Regular cardiac myocyte (primary cell): ENCODE results near the gene SLC30A5. TPM values are rescaled to one million over a fixed set of nuclear protein-coding genes. Genes with fewer than 3 reads are reported as not detected.

ENCODE experiments used
- total RNA-seq: library from RNA; depleted of rRNA; stranded (reverse); fragments of >200 nt; gene quantifications from 2 replicates; pipeline ENCODE4 v1.2.3, GENCODE V29; 2014

SLC30A5 gene
- total RNA-seq: 68.8 and 89.3 TPM in 2 replicates

DNA sequence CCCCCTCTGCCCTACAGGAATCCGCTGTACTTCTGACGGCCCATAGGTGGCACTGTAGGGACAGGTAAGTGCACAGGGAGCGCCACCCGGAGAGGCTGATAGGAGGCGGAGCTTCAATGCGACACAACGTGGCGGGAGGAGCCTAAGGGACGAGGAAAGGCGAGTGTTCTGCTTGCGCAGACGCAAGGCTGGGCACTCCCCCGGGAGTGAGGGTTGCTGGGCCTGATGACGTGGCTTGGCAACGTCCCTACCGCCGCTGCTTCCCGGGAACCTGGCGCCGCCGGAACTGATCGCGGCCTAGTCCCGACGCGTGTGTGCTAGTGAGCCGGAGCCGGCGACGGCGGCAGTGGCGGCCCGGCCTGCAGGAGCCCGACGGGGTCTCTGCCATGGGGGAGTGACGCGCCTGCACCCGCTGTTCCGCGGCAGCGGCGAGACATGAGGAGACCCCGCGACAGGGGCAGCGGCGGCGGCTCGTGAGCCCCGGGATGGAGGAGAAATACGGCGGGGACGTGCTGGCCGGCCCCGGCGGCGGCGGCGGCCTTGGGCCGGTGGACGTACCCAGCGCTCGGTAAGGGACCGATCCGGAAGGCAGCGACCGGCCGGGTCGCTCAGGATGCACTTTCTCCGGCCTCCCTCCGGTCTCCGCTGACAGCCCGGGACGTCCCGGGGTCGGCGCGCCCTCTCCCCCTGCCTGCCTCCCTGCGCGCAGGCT lies at the start of gene SLC30A5:
TSS of gene SLC30A5 (plus strand) at position 244 of the 712 bp plus-strand sequence. CDS start at position 486, 242 bp downstream.

DNA sequence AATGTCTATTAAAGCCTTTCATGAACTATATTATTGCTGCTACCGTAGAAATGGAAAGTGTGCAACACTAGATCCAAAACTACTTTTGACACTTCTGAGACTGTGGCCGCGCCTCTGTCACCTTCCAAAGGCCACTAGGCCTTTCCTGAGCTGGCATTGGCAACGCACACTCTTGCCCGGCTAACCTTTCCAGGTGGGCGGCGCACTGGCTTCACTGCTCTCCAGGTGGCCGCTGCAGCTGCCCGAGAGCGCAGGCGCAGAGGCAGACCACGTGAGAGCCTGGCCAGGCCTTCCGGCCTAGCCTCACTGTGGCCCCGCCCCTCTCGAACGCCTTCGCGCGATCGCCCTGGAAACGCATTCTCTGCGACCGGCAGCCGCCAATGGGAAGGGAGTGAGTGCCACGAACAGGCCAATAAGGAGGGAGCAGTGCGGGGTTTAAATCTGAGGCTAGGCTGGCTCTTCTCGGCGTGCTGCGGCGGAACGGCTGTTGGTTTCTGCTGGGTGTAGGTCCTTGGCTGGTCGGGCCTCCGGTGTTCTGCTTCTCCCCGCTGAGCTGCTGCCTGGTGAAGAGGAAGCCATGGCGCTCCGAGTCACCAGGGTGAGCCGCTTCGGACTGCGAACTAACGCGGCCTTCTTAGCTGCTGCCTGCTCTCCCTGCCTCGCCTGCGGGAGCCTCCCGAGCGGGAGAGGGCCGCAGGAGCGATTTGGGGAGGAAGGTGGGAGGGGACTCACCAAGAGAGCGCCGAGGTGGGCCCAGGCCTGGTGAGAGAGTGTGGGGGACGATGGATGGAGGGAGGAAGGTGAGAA lies 73.1 kb downstream of the SLC30A5 start, which contains the start of gene CCNB1:
TSS of gene CCNB1 (plus strand) at position 465 of the 807 bp plus-strand sequence. CDS start at position 578, 113 bp downstream.

Other genes starting within 250 kb of the SLC30A5 start
- gene CCNB1, start 73.1 kb downstream of the SLC30A5 start, total RNA-seq: 40.9 and 359 TPM in 2 replicates
- 3.9 and 18.2 TPM in 2 replicates for gene CENPH, start 95.6 kb downstream of the SLC30A5 start, total RNA-seq
- gene CDK7, start 140.9 kb downstream of the SLC30A5 start, total RNA-seq: 74.1 and 75.7 TPM in 2 replicates
- 2.3 and 4.2 TPM in 2 replicates for gene CCDC125, start 238.8 kb downstream of the SLC30A5 start, total RNA-seq